Neuron (in vitro differentiated cells): ENCODE results near the gene CXorf49.
"Not testable (repeated sequence)": the region's sequence is repeated elsewhere in the genome, so short reads cannot be mapped to it uniquely, and the experiment has no call there.

Experiments used
- H2AFZ ChIP-seq: one replicate; pipeline ENCODE4 v1.6.1; 2013; ENCODE audit warnings: low read depth, mild to moderate bottlenecking, inconsistent platforms, low read length, moderate library complexity
- H3K27me3 ChIP-seq: one replicate; pipeline ENCODE4 v1.6.1; 2013; ENCODE audit warnings: low read length; ENCODE audit not compliant: insufficient read depth
- H3K36me3 ChIP-seq: one replicate; pipeline ENCODE4 v1.6.1; 2013; ENCODE audit warnings: low read length; ENCODE audit not compliant: insufficient read depth
- H3K4me1 ChIP-seq: one replicate; pipeline ENCODE4 v1.6.1; 2013; ENCODE audit warnings: low read length; ENCODE audit not compliant: insufficient read depth
- H3K4me3 ChIP-seq: 2 replicates; pipeline ENCODE4 v1.5.1; 2013; ENCODE audit warnings: mild to moderate bottlenecking, low read length, moderate library complexity
- H3K9me3 ChIP-seq: one replicate; pipeline ENCODE4 v1.6.1; 2013; ENCODE audit warnings: low read length

Gene CXorf49

DNA sequence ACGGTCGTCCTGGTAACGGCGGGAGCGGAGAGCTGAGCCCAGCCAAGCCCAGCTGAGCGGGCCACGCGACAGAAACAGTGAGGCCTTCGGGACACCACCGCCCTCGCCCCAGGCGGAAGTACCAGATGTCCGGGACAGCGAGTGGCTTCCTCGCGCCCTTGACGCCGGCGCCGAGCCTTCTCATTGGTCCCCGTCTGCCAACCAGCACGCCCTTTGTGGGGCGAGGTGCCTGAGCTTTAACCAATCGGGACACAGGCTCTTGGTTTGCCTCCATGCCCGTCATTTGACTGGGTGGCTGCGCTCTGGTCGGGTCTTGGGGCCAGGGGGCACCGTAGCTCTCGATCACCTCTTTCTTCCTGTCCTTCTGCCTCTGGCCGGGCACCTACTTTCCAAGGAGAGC is at the start of gene CXorf49:
Gene CXorf49 (minus strand): TSS at position 101 of the 400 bp plus-strand sequence. CDS start 134 bp downstream, outside the sequence.
- not testable (repeated sequence) for H3K4me3 ChIP-seq, H3K9me3 ChIP-seq, H3K27me3 ChIP-seq, H3K4me1 ChIP-seq, H3K36me3 ChIP-seq, H2AFZ ChIP-seq

DNA sequence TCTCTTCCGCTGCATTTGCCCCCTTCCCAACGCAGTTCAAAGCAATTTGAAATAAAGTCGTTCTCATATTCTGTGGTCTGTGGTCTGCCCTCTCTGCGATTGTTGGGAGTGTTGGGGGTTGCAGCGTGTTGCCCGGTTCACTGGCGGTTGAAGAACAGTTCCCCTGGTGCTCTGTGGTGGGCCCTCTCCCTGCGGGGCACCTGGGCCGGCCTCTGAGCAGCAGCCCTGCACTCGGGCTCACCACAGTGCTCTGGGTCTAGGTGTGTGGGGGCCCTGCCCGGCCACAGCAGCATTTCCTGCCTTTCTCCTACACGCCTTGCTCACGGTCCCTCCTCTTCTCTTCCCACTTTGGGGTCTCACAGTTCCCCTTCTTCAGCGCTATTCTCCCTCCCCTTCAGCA is 49.0 kb upstream of the CXorf49 start:
- not testable (repeated sequence) for H3K4me1 ChIP-seq, H2AFZ ChIP-seq, H3K4me3 ChIP-seq, H3K27me3 ChIP-seq, H3K36me3 ChIP-seq, H3K9me3 ChIP-seq

DNA sequence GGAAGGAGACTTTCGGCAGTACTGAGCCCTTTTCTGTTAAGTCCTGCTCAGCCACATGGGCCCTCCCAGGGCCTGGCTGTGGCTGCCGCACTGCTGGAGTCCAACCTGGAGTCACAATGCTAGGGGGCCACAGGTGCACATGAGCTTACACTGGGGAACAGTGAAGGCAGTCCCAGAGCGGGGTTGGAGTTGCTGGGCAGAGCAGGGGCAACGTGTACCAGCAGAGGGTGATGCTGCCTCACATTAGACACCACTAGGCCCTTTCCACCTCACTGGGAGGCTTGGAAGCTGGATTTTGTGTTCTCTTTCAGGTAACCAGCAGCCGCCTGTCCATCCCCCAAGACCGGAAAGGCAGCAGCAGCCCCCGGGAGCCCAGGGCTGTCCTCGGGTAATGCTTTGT is 47.5 kb upstream of the CXorf49 start:
- H3K36me3 ChIP-seq, H2AFZ ChIP-seq, H3K9me3 ChIP-seq: not testable (repeated sequence)

DNA sequence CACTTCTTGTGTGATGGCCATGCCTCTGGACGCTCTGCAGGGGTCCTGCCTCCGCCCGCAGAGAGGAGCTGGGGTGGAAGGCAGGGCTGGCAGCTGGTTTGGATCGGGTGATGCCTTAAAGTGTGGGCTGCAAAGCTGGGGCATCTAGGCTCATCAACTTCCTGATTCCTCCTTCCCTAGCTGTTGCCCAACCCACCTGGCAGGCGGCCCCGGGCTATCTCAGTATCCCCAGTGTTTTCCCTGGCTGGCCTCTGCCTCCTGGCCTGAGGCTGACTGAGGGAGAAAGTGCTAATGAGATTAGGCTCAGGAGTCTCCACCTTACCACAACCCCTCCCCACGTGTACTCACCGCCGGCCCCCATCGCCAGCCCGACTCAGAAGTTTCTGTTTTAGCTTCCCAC is 46.7 kb upstream of the CXorf49 start:
- H3K4me1 ChIP-seq, H3K4me3 ChIP-seq, H3K27me3 ChIP-seq, H3K36me3 ChIP-seq, H3K9me3 ChIP-seq, H2AFZ ChIP-seq: not testable (repeated sequence)

More for the DNA sequence above, 47.5 kb upstream of the CXorf49 start:
- H3K4me3 ChIP-seq, H3K27me3 ChIP-seq, H3K4me1 ChIP-seq: not testable (repeated sequence)

DNA sequence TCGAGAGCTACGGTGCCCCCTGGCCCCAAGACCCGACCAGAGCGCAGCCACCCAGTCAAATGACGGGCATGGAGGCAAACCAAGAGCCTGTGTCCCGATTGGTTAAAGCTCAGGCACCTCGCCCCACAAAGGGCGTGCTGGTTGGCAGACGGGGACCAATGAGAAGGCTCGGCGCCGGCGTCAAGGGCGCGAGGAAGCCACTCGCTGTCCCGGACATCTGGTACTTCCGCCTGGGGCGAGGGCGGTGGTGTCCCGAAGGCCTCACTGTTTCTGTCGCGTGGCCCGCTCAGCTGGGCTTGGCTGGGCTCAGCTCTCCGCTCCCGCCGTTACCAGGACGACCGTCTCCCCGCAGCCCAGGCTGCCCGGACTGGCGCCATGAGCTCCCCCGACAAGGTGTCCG is 45.0 kb upstream of the CXorf49 start, which contains the start of gene CXorf49B:
Gene CXorf49B (plus strand): TSS at position 301 of the 400 bp plus-strand sequence. CDS start 75 bp downstream, at position 376.
- not testable (repeated sequence) for H3K9me3 ChIP-seq, H2AFZ ChIP-seq, H3K36me3 ChIP-seq, H3K4me1 ChIP-seq, H3K4me3 ChIP-seq, H3K27me3 ChIP-seq

DNA sequence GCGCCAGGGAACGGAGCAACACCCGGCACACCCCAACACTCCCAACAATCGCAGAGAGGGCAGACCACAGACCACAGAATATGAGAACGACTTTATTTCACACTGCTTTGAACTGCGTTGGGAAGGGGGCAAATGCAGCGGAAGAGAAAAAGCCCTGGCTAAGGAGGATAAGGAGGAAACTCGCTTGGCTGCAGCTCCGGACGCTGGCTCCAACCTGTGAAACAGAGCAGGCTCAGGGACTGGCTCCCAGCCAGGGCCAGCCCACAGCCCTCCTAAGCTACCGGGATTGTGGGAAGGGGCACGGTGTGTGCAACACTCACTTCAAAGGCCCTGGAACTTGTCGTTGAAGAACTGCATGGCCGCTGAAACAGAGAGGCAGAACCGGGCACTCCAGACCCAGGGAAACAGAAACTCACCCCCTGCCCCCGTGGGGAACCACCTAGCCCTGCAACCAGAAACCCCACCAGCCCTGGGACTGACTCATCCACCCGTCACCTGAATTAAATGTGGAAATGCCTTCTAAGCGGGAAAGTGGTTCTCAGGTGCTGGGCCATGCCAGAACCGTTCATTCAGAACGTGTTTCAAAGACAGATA is 42.7 kb upstream of the CXorf49 start:
- H3K36me3 ChIP-seq, H3K4me3 ChIP-seq, H3K27me3 ChIP-seq, H2AFZ ChIP-seq, H3K4me1 ChIP-seq, H3K9me3 ChIP-seq: not testable (repeated sequence)

DNA sequence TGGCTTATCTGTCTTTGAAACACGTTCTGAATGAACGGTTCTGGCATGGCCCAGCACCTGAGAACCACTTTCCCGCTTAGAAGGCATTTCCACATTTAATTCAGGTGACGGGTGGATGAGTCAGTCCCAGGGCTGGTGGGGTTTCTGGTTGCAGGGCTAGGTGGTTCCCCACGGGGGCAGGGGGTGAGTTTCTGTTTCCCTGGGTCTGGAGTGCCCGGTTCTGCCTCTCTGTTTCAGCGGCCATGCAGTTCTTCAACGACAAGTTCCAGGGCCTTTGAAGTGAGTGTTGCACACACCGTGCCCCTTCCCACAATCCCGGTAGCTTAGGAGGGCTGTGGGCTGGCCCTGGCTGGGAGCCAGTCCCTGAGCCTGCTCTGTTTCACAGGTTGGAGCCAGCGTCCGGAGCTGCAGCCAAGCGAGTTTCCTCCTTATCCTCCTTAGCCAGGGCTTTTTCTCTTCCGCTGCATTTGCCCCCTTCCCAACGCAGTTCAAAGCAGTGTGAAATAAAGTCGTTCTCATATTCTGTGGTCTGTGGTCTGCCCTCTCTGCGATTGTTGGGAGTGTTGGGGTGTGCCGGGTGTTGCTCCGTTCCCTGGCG is 2.3 kb upstream of the CXorf49 start:
- H2AFZ ChIP-seq, H3K9me3 ChIP-seq, H3K27me3 ChIP-seq, H3K4me1 ChIP-seq, H3K36me3 ChIP-seq, H3K4me3 ChIP-seq: not testable (repeated sequence)

DNA sequence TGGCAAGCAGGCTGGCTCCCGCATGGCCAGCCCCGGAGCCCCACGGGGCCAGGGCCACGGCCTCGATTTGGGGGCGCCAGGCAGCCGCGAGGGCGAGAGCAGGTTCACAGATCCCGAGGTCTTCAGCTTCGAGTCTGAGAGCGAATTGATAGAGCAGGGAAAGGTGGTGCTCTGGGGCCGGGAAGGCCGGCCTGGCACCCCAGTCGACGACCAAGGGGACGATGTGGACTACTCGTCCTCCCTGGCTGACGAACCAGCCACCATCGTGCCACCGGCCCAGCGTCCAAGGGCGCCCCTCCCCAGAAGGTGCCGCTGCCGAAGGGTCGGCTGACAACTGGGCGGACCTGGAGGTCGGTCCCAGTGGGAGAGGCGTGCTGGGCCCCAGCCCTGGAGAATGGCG is 1.1 kb upstream of the CXorf49 start:
- H2AFZ ChIP-seq, H3K36me3 ChIP-seq, H3K27me3 ChIP-seq, H3K4me1 ChIP-seq, H3K4me3 ChIP-seq, H3K9me3 ChIP-seq: not testable (repeated sequence)

DNA sequence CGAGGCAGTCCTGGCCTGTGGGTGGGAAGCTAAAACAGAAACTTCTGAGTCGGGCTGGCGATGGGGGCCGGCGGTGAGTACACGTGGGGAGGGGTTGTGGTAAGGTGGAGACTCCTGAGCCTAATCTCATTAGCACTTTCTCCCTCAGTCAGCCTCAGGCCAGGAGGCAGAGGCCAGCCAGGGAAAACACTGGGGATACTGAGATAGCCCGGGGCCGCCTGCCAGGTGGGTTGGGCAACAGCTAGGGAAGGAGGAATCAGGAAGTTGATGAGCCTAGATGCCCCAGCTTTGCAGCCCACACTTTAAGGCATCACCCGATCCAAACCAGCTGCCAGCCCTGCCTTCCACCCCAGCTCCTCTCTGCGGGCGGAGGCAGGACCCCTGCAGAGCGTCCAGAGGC is 1.8 kb downstream of the CXorf49 start:
- H3K27me3 ChIP-seq, H2AFZ ChIP-seq, H3K4me1 ChIP-seq, H3K9me3 ChIP-seq, H3K4me3 ChIP-seq, H3K36me3 ChIP-seq: not testable (repeated sequence)

DNA sequence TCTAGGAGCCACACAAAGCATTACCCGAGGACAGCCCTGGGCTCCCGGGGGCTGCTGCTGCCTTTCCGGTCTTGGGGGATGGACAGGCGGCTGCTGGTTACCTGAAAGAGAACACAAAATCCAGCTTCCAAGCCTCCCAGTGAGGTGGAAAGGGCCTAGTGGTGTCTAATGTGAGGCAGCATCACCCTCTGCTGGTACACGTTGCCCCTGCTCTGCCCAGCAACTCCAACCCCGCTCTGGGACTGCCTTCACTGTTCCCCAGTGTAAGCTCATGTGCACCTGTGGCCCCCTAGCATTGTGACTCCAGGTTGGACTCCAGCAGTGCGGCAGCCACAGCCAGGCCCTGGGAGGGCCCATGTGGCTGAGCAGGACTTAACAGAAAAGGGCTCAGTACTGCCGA is 2.5 kb downstream of the CXorf49 start:
- H3K27me3 ChIP-seq, H2AFZ ChIP-seq, H3K4me1 ChIP-seq, H3K4me3 ChIP-seq, H3K36me3 ChIP-seq, H3K9me3 ChIP-seq: not testable (repeated sequence)

DNA sequence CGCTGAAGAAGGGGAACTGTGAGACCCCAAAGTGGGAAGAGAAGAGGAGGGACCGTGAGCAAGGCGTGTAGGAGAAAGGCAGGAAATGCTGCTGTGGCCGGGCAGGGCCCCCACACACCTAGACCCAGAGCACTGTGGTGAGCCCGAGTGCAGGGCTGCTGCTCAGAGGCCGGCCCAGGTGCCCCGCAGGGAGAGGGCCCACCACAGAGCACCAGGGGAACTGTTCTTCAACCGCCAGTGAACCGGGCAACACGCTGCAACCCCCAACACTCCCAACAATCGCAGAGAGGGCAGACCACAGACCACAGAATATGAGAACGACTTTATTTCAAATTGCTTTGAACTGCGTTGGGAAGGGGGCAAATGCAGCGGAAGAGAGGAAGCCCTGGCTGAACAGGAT is 4.0 kb downstream of the CXorf49 start:
- not testable (repeated sequence) for H3K9me3 ChIP-seq, H3K4me1 ChIP-seq, H2AFZ ChIP-seq, H3K4me3 ChIP-seq, H3K36me3 ChIP-seq, H3K27me3 ChIP-seq

DNA sequence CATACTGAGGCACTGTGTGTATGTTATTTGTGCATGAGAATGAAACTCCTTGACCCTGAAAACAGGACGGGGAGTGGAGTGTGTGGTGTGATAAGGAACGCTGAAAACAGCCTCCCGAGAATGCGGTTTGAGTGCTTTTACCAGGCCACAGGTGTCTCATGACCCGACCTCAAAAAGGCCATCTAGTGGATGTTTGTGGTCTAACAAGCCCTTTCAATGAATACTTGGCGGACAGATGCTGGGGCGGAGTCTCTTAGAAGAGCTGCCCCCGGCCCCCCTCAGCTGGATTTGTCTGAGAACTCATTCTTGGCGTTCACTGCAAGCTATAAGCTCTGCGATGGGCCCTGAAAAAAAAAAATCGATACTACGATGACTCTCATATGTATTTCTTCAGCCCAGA is 15.2 kb downstream of the CXorf49 start:
- not testable (repeated sequence) for H2AFZ ChIP-seq, H3K4me1 ChIP-seq, H3K27me3 ChIP-seq, H3K4me3 ChIP-seq, H3K36me3 ChIP-seq, H3K9me3 ChIP-seq

DNA sequence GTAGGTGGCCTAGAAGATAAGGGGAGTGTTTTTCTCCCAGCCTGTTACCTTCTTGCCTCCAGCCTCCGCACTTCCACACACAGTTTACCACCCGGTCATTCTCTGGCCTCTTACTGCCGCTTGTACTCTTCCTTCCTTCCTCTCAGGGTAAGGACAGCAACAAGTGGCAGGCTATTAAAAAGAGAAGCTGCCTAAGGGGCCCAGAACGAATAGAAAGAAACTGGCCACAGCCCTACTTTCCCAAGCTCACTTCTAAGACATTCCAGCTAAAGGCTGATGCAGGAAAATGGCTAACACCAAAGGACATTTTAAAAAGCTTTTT is 19.1 kb downstream of the CXorf49 start:
- H3K27me3 ChIP-seq, H3K9me3 ChIP-seq, H2AFZ ChIP-seq, H3K4me3 ChIP-seq, H3K36me3 ChIP-seq, H3K4me1 ChIP-seq: not testable (repeated sequence)

DNA sequence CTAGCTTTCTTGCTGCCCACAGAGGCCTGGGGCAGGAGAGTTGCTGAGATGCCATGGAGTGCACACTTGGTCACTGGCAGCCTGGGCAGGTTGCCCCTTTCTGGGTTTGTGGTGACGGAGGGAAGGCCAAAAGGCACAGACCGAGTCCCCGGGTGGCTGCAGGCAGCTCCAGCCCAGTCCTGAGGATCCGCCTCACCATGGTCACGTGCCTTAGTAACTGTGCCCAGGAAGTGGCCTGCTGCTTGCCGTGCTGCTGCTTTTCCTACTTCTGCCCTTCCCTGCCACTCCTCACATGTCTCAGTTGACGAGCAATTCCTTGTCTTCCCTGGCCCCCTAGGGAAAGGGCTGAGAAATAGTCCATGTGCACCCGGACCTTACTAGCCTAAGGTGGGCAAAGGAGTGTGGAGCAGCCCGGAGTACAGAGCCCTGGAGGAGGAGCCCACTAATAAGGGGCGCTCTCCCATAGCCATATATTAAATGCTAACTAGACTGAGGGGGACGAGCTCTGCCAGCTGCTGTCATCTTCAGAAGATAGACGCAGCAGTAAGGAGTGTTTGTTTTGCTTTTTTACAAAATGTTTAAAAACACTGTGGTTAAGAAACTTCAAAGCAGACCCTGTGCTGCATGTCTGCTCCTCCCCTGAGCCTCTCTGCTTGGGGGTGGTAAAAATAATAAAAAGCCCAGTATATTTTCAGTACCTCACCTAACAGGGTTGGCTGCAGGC is 19.6 kb downstream of the CXorf49 start:
- not testable (repeated sequence) for H3K9me3 ChIP-seq, H3K36me3 ChIP-seq, H3K27me3 ChIP-seq, H3K4me1 ChIP-seq, H3K4me3 ChIP-seq, H2AFZ ChIP-seq
